Measurements from ENCODE around the gene CDC42EP3. TPM values are rescaled to one million over a fixed set of nuclear protein-coding genes. Genes with fewer than 3 reads are reported as not detected.

The CDC42EP3 gene
- polyA plus RNA-seq, 2 donors = 2.0 to 6.0 TPM

DNA sequence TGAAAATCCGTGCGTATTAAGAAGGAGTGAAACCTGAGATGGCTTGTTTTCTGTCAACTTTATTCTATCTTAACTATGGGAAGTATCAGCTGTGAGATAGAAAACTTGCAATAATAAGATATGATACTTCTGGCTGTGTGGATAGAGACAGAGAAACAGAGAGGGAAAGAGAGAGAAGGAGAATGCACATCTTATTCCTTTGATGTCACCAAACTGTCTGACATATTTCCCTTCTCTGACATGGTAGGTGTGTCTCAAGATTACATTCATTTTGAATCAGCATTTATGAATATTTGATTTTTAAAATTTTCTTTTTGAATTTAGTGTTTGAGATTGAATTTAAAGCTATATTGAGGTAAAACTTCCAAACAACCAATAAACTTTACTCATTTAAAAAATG, 69.4 kb downstream of the CDC42EP3 start:
- no peaks in the 10 kb centered on the region for H3K9me3 ChIP-seq (ENCODE audit: control insufficient read depth in 2 of 2, insufficient read depth in 1 of 2, low read depth in 1 of 2, low read length in 1 of 2)
- no peaks in the 10 kb centered on the region for H3K27me3 ChIP-seq (ENCODE audit: control insufficient read depth in 1 of 2, insufficient read depth in 2 of 2, low read length in 2 of 2)
- H3K4me3 ChIP-seq (ENCODE audit: low read depth in 1 of 2, low read length in 2 of 2) = no peak overlapping the region
- no peaks in the 10 kb centered on the region for H3K36me3 ChIP-seq (ENCODE audit: control insufficient read depth in 2 of 2, insufficient read depth in 2 of 2, low read length in 1 of 2)
- H3K27ac ChIP-seq (ENCODE audit: low read depth in 2 of 2, low read length in 1 of 2) = no peak overlapping the region
- 82 to 87% methylated on average over 2 of the region's 2 CpGs for WGBS, 2 donors
- no peaks in the 10 kb centered on the region for H3K4me1 ChIP-seq (ENCODE audit: control insufficient read depth in 2 of 2, insufficient read depth in 2 of 2, low read length in 1 of 2)

DNA sequence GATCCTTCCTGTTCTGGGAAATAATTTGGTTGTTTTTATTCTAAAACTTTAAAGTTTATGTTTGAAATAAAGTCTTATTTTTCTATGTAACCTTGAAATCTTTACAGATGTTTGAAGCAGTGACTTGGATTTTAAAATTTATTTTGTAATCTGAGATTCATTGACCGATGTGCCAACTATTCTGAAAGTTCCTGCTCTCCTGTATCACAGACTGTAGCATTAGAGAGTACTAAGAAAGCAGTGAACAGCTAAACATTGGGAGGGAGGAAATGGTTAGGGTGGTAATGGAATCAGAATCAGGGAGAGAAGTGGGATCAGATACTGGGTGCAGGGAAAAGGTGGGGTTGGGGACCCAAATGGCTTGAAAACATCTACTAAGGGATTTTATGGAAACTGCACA, 69.9 kb downstream of the CDC42EP3 start:
- H3K4me1 ChIP-seq (ENCODE audit: control insufficient read depth in 2 of 2, insufficient read depth in 2 of 2, low read length in 1 of 2) = no peaks in the 10 kb centered on the region
- no peak overlapping the region for H3K4me3 ChIP-seq (ENCODE audit: low read depth in 1 of 2, low read length in 2 of 2)
- no peak overlapping the region for H3K27ac ChIP-seq (ENCODE audit: low read depth in 2 of 2, low read length in 1 of 2)
- H3K36me3 ChIP-seq (ENCODE audit: control insufficient read depth in 2 of 2, insufficient read depth in 2 of 2, low read length in 1 of 2) = no peaks in the 10 kb centered on the region
- no peaks in the 10 kb centered on the region for H3K27me3 ChIP-seq (ENCODE audit: control insufficient read depth in 1 of 2, insufficient read depth in 2 of 2, low read length in 2 of 2)
- WGBS, 2 donors = 86 to 91% methylated on average over 1 of the region's 1 CpG
- no peaks in the 10 kb centered on the region for H3K9me3 ChIP-seq (ENCODE audit: control insufficient read depth in 2 of 2, insufficient read depth in 1 of 2, low read depth in 1 of 2, low read length in 1 of 2)

DNA sequence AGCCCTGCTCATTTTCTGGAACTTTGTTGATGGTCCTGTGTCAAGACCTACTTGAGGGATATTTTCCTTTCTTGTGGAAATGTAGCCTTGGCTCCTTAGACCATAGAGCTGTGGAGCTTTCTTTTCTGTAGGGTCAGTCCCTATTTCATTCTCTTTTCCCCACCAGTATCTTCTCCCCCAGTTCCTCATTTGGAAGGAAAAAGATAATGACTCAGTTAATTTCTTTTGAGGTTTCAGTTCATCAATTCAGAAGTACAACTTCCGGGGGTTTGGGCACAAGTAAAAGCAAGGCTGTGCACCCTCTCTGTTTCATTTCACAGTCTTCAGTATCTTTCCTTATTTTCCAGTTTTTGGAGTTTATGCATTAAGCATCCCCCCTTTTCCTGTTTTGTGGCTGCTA, 70.7 kb downstream of the CDC42EP3 start:
- Histone ChIP-seq H3K36me3 (ENCODE audit: control insufficient read depth in 2 of 2, insufficient read depth in 2 of 2, low read length in 1 of 2) (no peaks in the 10 kb centered on the region), H3K4me3 (ENCODE audit: low read depth in 1 of 2, low read length in 2 of 2) (no peak overlapping the region), H3K9me3 (ENCODE audit: control insufficient read depth in 2 of 2, insufficient read depth in 1 of 2, low read depth in 1 of 2, low read length in 1 of 2) (no peaks in the 10 kb centered on the region), H3K4me1 (ENCODE audit: control insufficient read depth in 2 of 2, insufficient read depth in 2 of 2, low read length in 1 of 2) (no peaks in the 10 kb centered on the region), H3K27me3 (ENCODE audit: control insufficient read depth in 1 of 2, insufficient read depth in 2 of 2, low read length in 2 of 2) (no peaks in the 10 kb centered on the region), H3K27ac (ENCODE audit: low read depth in 2 of 2, low read length in 1 of 2) (no peak overlapping the region)
- whole genome bisulfite sequencing, 2 donors = 69 to 72% methylated on average over 1 of the region's 1 CpG

DNA sequence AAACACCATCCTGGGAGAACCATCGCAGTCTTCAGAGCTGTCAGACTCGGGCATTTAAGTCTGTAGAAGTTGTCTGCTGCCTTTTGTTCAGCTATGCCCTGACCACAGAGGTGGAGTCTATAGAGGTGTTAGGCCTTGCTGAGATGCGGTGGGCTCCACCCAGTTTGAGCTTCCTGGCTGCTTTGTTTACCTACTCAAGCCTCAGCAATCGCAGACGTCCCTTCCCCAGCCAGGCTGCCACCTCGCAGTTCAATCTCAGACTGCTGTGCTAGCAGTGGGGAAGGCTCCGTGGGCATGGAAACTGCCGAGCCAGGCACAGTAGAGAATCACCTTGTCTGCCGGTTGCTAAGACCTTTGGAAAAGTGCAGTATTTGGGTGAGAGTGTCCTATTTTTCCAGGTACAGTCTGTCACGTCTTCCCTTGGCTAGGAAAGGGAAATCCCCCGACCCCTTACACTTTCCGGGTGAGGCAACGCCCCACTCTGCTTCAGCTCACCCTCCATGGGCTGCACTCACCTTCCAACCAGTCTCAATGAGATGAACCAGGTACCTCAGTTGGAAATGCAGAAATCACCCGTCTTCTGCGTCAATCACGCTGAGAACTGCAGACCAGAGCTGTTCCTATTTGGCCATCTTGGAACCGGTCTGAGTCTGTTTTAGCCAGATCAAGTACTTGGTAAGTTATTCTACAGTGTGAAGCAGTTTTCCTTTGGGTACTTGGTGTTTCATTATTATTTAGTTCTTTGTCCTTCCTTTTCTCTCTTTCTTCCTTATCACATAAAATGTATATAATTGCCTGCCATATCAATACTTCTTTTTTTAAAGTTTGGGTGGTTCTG, 71.5 kb downstream of the CDC42EP3 start:
- 80 to 83% methylated on average over 17 of the region's 17 CpGs for WGBS, 2 donors
- Histone ChIP-seq H3K27me3 (ENCODE audit: control insufficient read depth in 1 of 2, insufficient read depth in 2 of 2, low read length in 2 of 2) (no peaks in the 10 kb centered on the region), H3K4me3 (ENCODE audit: low read depth in 1 of 2, low read length in 2 of 2) (no peak overlapping the region), H3K36me3 (ENCODE audit: control insufficient read depth in 2 of 2, insufficient read depth in 2 of 2, low read length in 1 of 2) (no peaks in the 10 kb centered on the region), H3K27ac (ENCODE audit: low read depth in 2 of 2, low read length in 1 of 2) (peak overlapping the region in 1 of 2 donors; percentile 30), H3K4me1 (ENCODE audit: control insufficient read depth in 2 of 2, insufficient read depth in 2 of 2, low read length in 1 of 2) (no peaks in the 10 kb centered on the region), H3K9me3 (ENCODE audit: control insufficient read depth in 2 of 2, insufficient read depth in 1 of 2, low read depth in 1 of 2, low read length in 1 of 2) (no peaks in the 10 kb centered on the region)

DNA sequence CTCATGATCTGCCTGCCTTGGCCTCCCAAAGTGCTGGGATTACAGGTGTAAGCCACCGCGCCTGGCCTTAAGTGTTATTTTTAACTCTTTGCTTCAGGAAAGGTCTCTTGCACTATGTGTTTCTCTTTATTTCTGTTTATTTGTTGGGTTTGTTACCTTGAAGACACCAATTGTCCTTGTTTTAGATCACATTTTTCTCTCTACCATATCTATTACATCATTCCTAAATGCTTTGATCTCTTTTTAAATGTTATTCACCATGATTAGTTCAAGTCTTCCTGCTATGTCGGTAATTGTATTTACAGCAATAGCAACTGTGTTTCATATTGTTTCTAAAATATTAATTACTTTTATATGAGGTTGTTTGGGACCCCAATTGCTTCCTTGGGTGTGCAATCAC, 77.7 kb downstream of the CDC42EP3 start:
- Histone ChIP-seq H3K27ac (ENCODE audit: low read depth in 2 of 2, low read length in 1 of 2) (no peak overlapping the region), H3K36me3 (ENCODE audit: control insufficient read depth in 2 of 2, insufficient read depth in 2 of 2, low read length in 1 of 2) (no peaks in the 10 kb centered on the region), H3K4me1 (ENCODE audit: control insufficient read depth in 2 of 2, insufficient read depth in 2 of 2, low read length in 1 of 2) (no peaks in the 10 kb centered on the region), H3K4me3 (ENCODE audit: low read depth in 1 of 2, low read length in 2 of 2) (no peak overlapping the region), H3K9me3 (ENCODE audit: control insufficient read depth in 2 of 2, insufficient read depth in 1 of 2, low read depth in 1 of 2, low read length in 1 of 2) (no peaks in the 10 kb centered on the region), H3K27me3 (ENCODE audit: control insufficient read depth in 1 of 2, insufficient read depth in 2 of 2, low read length in 2 of 2) (no peaks in the 10 kb centered on the region)
- WGBS, 2 donors = 63 to 79% methylated on average over 3 of the region's 3 CpGs

DNA sequence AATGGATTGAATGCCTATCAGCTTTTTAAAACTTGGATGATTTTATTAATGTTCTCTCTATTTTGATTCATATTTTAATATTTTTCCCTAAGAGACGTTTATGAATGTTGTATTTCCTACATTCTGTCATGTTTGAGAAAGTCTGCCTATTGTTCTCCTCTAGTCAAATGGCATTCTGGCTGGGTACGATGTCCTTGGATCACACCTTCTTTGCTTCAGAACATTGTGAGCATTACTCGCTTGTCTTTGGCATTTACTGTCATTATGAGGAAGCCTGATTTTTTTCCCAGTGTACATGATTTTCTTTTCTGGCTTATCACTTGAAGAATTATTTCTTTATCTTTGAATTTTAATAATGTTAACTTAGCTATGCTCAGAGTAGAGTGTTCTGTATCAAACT, 78.4 kb downstream of the CDC42EP3 start:
- no peaks in the 10 kb centered on the region for H3K9me3 ChIP-seq (ENCODE audit: control insufficient read depth in 2 of 2, insufficient read depth in 1 of 2, low read depth in 1 of 2, low read length in 1 of 2)
- 82 to 84% methylated on average over 3 of the region's 3 CpGs for WGBS, 2 donors
- H3K4me3 ChIP-seq (ENCODE audit: low read depth in 1 of 2, low read length in 2 of 2) = no peak overlapping the region
- no peaks in the 10 kb centered on the region for H3K27me3 ChIP-seq (ENCODE audit: control insufficient read depth in 1 of 2, insufficient read depth in 2 of 2, low read length in 2 of 2)
- H3K4me1 ChIP-seq (ENCODE audit: control insufficient read depth in 2 of 2, insufficient read depth in 2 of 2, low read length in 1 of 2) = peaks cover 0 to 2% of the 10 kb centered on the region in 2 donors
- no peak overlapping the region for H3K27ac ChIP-seq (ENCODE audit: low read depth in 2 of 2, low read length in 1 of 2)
- no peaks in the 10 kb centered on the region for H3K36me3 ChIP-seq (ENCODE audit: control insufficient read depth in 2 of 2, insufficient read depth in 2 of 2, low read length in 1 of 2)

All from esophagus (tissue), 2 donors.